Suprapubic skin (tissue), 4 donors: Measurements from ENCODE around the gene CPT1B.

Experiments
- EP300 ChIP-seq: sonication (generic); formaldehyde crosslinking; IDR thresholded peaks from one replicate; pipeline ENCODE4 v1.6.1; 2017; ENCODE audit warnings: antibody characterized with exemption
- POLR2A ChIP-seq, 2 donors: fragments of 450-650 bp; IDR thresholded peaks; one replicate each; pipeline ENCODE4 v1.6.1; 2017; ENCODE audit warnings: antibody characterized with exemption in 2 of 2, mild to moderate bottlenecking in 2 of 2, moderate library complexity in 2 of 2
- POLR2AphosphoS5 ChIP-seq, 3 donors: sonication (generic); formaldehyde crosslinking; IDR thresholded peaks; one replicate each; pipeline ENCODE4 v1.6.1; 2017; ENCODE audit warnings: antibody characterized with exemption in 3 of 3

DNA sequence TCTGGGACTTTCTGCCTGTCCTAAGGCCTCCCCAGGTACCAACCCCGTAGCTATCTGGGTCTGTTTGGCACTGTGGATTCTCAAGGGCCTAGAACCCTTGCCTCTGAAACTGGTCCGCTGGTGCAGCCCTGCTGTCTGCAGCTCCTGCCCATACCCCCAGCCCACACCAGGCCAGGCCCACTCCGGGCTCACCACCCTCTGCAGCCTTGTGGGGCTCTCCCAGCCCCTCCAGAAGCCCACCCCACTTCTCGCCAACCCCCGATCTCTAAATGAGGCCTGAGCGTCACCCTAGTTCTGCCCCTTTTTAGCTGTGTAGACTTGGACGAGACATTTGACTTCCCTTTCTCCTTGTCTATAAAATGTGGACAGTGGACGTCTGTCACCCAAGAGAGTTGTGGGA is 27.8 kb downstream of the CPT1B start:
- TF ChIP-seq EP300, result no peak
- no peak for TF ChIP-seq POLR2AphosphoS5 (IDR thresholded peaks at IDR 0.05)
- no peak for TF ChIP-seq POLR2A (IDR thresholded peaks at IDR 0.05)
